Measurements from ENCODE around the gene WDR37.

Gene WDR37

DNA sequence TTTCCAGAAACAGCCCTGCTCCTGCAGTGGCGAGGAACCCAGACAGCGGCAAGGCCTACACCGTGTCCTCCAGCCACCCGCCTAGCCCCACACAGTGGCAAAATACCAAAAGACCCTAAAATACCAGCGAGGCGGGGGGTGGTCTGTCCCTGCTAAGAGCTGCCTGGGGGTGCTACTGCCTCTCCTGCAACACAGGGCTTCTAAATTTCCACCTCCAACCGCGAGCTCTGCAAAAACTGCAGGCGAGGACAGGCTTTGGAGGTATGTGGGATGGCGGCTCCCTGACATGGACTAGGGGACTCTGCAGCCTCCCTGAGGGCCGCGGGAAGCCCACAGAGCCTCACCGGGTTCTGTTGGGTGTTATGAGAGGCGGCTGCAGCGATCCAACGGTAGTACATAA is 122.3 kb downstream of the WDR37 start:
- Histone ChIP-seq H2AFZ (ENCODE audit: low read length) (no peak overlapping the region), H3K9me3 (ENCODE audit: low read length) (no peaks in the 10 kb centered on the region), H3K4me3 (ENCODE audit: low read depth, low read length, poor library complexity, severe bottlenecking) (no peak overlapping the region), H3K79me2 (ENCODE audit: insufficient read depth, low read length) (no peaks in the 10 kb centered on the region), H3F3A (ENCODE audit: insufficient read depth, low read length) (no peaks in the 10 kb centered on the region), H3K27ac (ENCODE audit: low read depth, low read length, poor library complexity, severe bottlenecking) (no peak overlapping the region), H3K36me3 (ENCODE audit: insufficient read depth, low read length) (no peaks in the 10 kb centered on the region), H4K20me1 (ENCODE audit: insufficient read depth, low read length) (no peaks in the 10 kb centered on the region), H3K9me2 (ENCODE audit: low read depth, low read length) (no peaks in the 10 kb centered on the region), H3K9ac (ENCODE audit: low read length) (no peak overlapping the region), H3K4me1 (ENCODE audit: insufficient read depth, low read length, severe bottlenecking) (no peaks in the 10 kb centered on the region), H3K27me3 (ENCODE audit: insufficient read depth, low read length) (peaks cover 6% of the 10 kb centered on the region; the same call in 1 of the 2 replicates), H3K4me2 (ENCODE audit: low read length) (no peak overlapping the region)
- TF ChIP-seq, protein P1, sequence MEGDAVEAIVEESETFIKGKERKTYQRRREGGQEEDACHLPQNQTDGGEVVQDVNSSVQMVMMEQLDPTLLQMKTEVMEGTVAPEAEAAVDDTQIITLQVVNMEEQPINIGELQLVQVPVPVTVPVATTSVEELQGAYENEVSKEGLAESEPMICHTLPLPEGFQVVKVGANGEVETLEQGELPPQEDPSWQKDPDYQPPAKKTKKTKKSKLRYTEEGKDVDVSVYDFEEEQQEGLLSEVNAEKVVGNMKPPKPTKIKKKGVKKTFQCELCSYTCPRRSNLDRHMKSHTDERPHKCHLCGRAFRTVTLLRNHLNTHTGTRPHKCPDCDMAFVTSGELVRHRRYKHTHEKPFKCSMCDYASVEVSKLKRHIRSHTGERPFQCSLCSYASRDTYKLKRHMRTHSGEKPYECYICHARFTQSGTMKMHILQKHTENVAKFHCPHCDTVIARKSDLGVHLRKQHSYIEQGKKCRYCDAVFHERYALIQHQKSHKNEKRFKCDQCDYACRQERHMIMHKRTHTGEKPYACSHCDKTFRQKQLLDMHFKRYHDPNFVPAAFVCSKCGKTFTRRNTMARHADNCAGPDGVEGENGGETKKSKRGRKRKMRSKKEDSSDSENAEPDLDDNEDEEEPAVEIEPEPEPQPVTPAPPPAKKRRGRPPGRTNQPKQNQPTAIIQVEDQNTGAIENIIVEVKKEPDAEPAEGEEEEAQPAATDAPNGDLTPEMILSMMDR (IDR thresholded peaks at IDR 0.05; ENCODE audit: low read length) = no peak
- TF ChIP-seq EZH2 (IDR thresholded peaks at IDR 0.05; ENCODE audit: borderline replicate concordance, low read length) = no peak

DNA sequence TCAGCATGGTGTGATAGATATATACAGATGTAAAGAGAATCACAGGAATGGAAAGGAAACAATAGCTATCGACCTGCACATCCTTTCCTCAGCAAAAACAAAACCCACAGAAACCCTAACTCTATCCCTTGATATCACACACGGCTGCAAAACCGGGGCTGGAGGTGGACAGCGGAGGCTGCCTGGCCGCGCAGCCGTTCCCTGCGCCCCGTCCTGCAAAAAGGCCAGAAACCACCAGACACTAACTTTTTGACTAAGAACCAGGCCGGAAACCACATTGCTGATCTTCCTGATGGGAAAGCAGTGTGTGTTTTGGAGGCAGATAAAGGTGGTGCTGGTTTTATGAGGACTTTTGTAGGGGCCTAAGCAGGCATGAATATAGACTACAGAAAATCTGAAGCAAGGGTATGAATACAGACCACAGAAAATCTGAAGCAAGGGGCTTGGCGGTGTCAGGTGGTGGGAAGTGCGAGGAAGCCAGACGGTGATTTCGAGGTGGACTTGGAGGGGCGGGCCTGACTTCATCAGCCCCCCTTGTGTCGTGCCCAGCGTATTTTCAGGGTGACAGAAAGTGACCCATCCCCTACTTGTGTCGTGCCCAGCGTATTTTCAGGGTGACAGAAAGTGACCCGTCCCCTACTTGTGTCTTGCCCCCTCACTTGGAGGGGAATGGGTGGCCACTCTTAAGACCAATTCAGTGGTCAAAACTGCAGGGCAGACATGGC is 123.3 kb downstream of the WDR37 start:
- Histone ChIP-seq H3F3A (ENCODE audit: insufficient read depth, low read length) (no peaks in the 10 kb centered on the region), H3K27me3 (ENCODE audit: insufficient read depth, low read length) (0 out of 2 replicates have a peak, but pooled peaks cover 8% of the 10 kb centered on the region), H3K79me2 (ENCODE audit: insufficient read depth, low read length) (no peaks in the 10 kb centered on the region), H3K4me2 (ENCODE audit: low read length) (no peak overlapping the region), H3K4me3 (ENCODE audit: low read depth, low read length, poor library complexity, severe bottlenecking) (no peak overlapping the region), H3K9ac (ENCODE audit: low read length) (no peak overlapping the region), H3K4me1 (ENCODE audit: insufficient read depth, low read length, severe bottlenecking) (no peaks in the 10 kb centered on the region), H3K9me2 (ENCODE audit: low read depth, low read length) (no peaks in the 10 kb centered on the region), H3K9me3 (ENCODE audit: low read length) (no peaks in the 10 kb centered on the region), H2AFZ (ENCODE audit: low read length) (no peak overlapping the region), H4K20me1 (ENCODE audit: insufficient read depth, low read length) (no peaks in the 10 kb centered on the region), H3K36me3 (ENCODE audit: insufficient read depth, low read length) (no peaks in the 10 kb centered on the region), H3K27ac (ENCODE audit: low read depth, low read length, poor library complexity, severe bottlenecking) (no peak overlapping the region)
- no peak for TF ChIP-seq EZH2 (IDR thresholded peaks at IDR 0.05; ENCODE audit: borderline replicate concordance, low read length)

DNA sequence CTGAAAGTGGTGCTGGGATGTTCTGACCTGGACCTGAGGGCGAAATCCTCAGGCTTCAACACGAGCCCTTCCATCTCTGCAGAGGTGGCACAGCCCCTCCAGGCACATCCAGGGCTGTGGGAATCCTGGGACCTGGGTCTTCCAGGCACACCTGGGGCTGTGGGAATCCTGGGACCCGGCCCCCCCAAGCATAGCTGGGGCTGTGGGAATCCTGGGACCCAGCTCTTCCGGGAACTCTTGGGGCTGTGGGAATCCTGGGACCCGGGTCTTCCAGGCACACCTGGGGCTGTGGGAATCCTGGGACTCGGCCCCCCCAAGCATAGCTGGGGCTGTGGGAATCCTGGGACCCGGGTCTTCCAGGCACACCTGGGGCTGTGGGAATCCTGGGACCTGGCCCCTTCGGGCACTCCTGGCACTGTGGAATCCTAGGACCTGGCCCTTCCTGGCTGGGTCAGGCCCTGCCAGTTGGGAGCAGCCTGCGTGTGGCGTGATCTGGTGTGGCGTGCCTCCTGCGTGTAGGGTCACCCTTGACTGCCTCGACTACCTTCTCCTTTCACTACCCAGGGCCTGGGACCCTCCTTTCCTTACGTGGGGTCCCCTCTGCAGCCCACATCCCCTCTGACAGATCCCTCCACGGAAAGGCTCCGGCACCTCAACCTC is 124.0 kb downstream of the WDR37 start:
- Histone ChIP-seq H3K9me3 (ENCODE audit: low read length) (no peaks in the 10 kb centered on the region), H3K4me2 (ENCODE audit: low read length) (no peak overlapping the region), H2AFZ (ENCODE audit: low read length) (no peak overlapping the region), H3K4me3 (ENCODE audit: low read depth, low read length, poor library complexity, severe bottlenecking) (no peak overlapping the region), H3K9ac (ENCODE audit: low read length) (no peak overlapping the region), H3K4me1 (ENCODE audit: insufficient read depth, low read length, severe bottlenecking) (no peaks in the 10 kb centered on the region), H3K9me2 (ENCODE audit: low read depth, low read length) (no peaks in the 10 kb centered on the region), H3K79me2 (ENCODE audit: insufficient read depth, low read length) (no peaks in the 10 kb centered on the region), H4K20me1 (ENCODE audit: insufficient read depth, low read length) (no peaks in the 10 kb centered on the region), H3K27me3 (ENCODE audit: insufficient read depth, low read length) (0 out of 2 replicates have a peak, but pooled peaks cover 10% of the 10 kb centered on the region), H3K27ac (ENCODE audit: low read depth, low read length, poor library complexity, severe bottlenecking) (no peak overlapping the region), H3K36me3 (ENCODE audit: insufficient read depth, low read length) (no peaks in the 10 kb centered on the region), H3F3A (ENCODE audit: insufficient read depth, low read length) (no peaks in the 10 kb centered on the region)
- no peak for TF ChIP-seq EZH2 (IDR thresholded peaks at IDR 0.05; ENCODE audit: borderline replicate concordance, low read length)
- TF ChIP-seq, protein P1 (IDR thresholded peaks at IDR 0.05; ENCODE audit: low read length) = no peak

All from OCI-LY1 (cell line).